HepG2 (cell line): Measurements from ENCODE around the gene ZBTB7B. TPM values are rescaled to one million over a fixed set of nuclear protein-coding genes. Genes with fewer than 3 reads are reported as not detected.

Source experiments
- CSRNP2 ChIP-seq: sonication (generic); formaldehyde crosslinking; conservative IDR thresholded peaks from 2 replicates; pipeline ENCODE4 v1.8.0; 2022; ENCODE audit warnings: low read depth, missing genetic modification reagents
- KLF12 ChIP-seq: sonication (generic); formaldehyde crosslinking; IDR thresholded peaks from 2 replicates; pipeline ENCODE4 v1.4.0; 2020; ENCODE audit warnings: missing genetic modification reagents, borderline replicate concordance
- NPAS2 ChIP-seq: sonication (generic); formaldehyde crosslinking; IDR thresholded peaks from 2 replicates; pipeline ENCODE4 v1.8.0; 2022; ENCODE audit warnings: mild to moderate bottlenecking, missing genetic modification reagents, borderline replicate concordance
- RXRA ChIP-seq: sonication (generic); formaldehyde crosslinking; IDR thresholded peaks from 2 replicates; pipeline ENCODE4 v1.5.1; 2020; ENCODE audit warnings: missing genetic modification reagents
- SRSF1 ChIP-seq: fragments of 200-400 bp; formaldehyde crosslinking; optimal IDR thresholded peaks from 2 replicates; pipeline ENCODE3; 2017; ENCODE audit warnings: mild to moderate bottlenecking, low read depth, low read length, moderate library complexity
- ZBTB44 ChIP-seq: sonication (generic); formaldehyde crosslinking; IDR thresholded peaks from 2 replicates; pipeline ENCODE4 v1.4.0; 2020; ENCODE audit warnings: missing genetic modification reagents
- ZC3H4 ChIP-seq: sonication (generic); formaldehyde crosslinking; IDR thresholded peaks from 2 replicates; pipeline ENCODE4 v1.4.0; 2020; ENCODE audit warnings: missing genetic modification reagents, borderline replicate concordance
- ZNF407 ChIP-seq: sonication (generic); formaldehyde crosslinking; IDR thresholded peaks from one replicate; pipeline ENCODE4 v1.5.1; 2020; ENCODE audit warnings: mild to moderate bottlenecking, missing genetic modification reagents; ENCODE audit errors: not compliant biosample characterization
- ZNF512 ChIP-seq: sonication (generic); formaldehyde crosslinking; IDR thresholded peaks from 2 replicates; pipeline ENCODE4 v1.4.0; 2020; ENCODE audit warnings: mild to moderate bottlenecking, missing genetic modification reagents
- ZNF546 ChIP-seq: sonication (generic); formaldehyde crosslinking; conservative IDR thresholded peaks from 2 replicates; pipeline ENCODE4 v1.8.1; 2023; ENCODE audit warnings: mild to moderate bottlenecking, missing genetic modification reagents
- ZNF552 ChIP-seq: sonication (generic); formaldehyde crosslinking; IDR thresholded peaks from 2 replicates; pipeline ENCODE4 v1.9.0; 2022; ENCODE audit warnings: missing genetic modification reagents, mild to moderate bottlenecking, borderline replicate concordance
- ZNF564 ChIP-seq: sonication (generic); formaldehyde crosslinking; IDR thresholded peaks from 2 replicates; pipeline ENCODE4 v1.8.1; 2023; ENCODE audit warnings: mild to moderate bottlenecking, missing genetic modification reagents
- polyA plus RNA-seq, 8 experiments: library from polyadenylated mRNA; depleted of rRNA in 3 of 8; stranded (reverse) in 7 of 8; unstranded in 1 of 8; fragments of >200 nt; fragmentation: Illumina TruSeq in 4 of 8; extraction: Trizol in 4 of 8; gene quantifications; 2 replicates each; pipeline versions ENCODE4 v1.2.1 to v1.2.3, GENCODE V29; 2011 to 2016; ENCODE audit warnings: low read depth in 4 of 8, missing spikeins in 1 of 8, mixed read lengths in 1 of 8; ENCODE audit not compliant: insufficient read depth in 1 of 8
- total RNA-seq, 5 experiments: library from RNA; depleted of rRNA; stranded (reverse); fragments of >200 nt; fragmentation: Illumina TruSeq; extraction: Trizol; gene quantifications; 2 replicates each; pipeline ENCODE4 v1.2.3, GENCODE V29; 2016; ENCODE audit warnings: low read depth in 1 of 5
- TF ChIP-seq, protein P1 (sequence below): sonication (generic); formaldehyde crosslinking; IDR thresholded peaks from 2 replicates; pipeline ENCODE4 v1.5.0; 2020; ENCODE audit warnings: missing genetic modification reagents

ZBTB7B gene
- total and polyA plus RNA-seq, 2 of the 13 experiments (the other 11 are each of a cell fraction or from before 2014, with no cell fraction given) = 15.5 to 17.5 TPM

- TF ChIP-seq CSRNP2 (CRISPR knock-in tag) = no peak
- no peak for TF ChIP-seq NPAS2 (CRISPR knock-in tag)
- TF ChIP-seq SRSF1 = no peak
- 0 out of 2 replicates have a peak, but pooled peaks have one; percentile 77 for TF ChIP-seq ZNF564 (CRISPR knock-in tag)
- TF ChIP-seq ZNF546 = peak; percentile 93; the same call in 1 of the 2 replicates
- peak; percentile 87; the same call in 1 of the 2 replicates for TF ChIP-seq KLF12 (CRISPR knock-in tag)
- no peak for TF ChIP-seq ZBTB44 (CRISPR knock-in tag)
- TF ChIP-seq ZC3H4 = no peak
- peak; percentile 58; the same call in 1 of the 2 replicates for TF ChIP-seq RXRA (CRISPR knock-in tag)
- TF ChIP-seq ZNF512 = no peak
- TF ChIP-seq ZNF552 (CRISPR knock-in tag) = 0 out of 2 replicates have a peak, but pooled peaks have one; percentile 29
- peak; percentile 82 for TF ChIP-seq ZNF407 (CRISPR knock-in tag)
- TF ChIP-seq, protein P1, sequence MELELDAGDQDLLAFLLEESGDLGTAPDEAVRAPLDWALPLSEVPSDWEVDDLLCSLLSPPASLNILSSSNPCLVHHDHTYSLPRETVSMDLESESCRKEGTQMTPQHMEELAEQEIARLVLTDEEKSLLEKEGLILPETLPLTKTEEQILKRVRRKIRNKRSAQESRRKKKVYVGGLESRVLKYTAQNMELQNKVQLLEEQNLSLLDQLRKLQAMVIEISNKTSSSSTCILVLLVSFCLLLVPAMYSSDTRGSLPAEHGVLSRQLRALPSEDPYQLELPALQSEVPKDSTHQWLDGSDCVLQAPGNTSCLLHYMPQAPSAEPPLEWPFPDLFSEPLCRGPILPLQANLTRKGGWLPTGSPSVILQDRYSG (CRISPR knock-in tag) = 0 out of 2 replicates have a peak, but pooled peaks have one; percentile 66
These were observed 48.1 kb downstream of the ZBTB7B start, which contains the start of gene ADAM15 (continued) for GRCh38 chr1:155050560-155051341.
